ENCODE measurements around the gene PLEK.

DNA sequence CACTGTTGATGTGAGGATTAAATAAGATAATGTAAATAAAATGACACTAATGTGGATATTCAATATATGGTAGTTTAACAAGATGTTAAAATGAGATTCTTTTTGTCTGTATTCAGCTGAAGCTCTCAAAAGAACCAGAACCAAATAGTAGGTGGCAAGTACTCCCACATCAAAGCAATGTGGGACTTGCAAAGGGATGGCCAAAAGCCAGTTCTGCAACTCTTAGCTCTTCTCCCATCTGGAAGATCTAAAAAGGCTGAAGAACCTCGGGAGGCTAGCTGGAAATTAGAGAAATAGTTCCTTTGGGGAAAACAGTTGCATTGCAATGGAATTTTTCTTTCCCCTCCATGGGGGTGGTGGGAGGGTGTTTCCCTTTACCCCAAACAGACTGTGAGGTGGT lies 53.3 kb downstream of the PLEK start:
- TF ChIP-seq, protein P1, sequence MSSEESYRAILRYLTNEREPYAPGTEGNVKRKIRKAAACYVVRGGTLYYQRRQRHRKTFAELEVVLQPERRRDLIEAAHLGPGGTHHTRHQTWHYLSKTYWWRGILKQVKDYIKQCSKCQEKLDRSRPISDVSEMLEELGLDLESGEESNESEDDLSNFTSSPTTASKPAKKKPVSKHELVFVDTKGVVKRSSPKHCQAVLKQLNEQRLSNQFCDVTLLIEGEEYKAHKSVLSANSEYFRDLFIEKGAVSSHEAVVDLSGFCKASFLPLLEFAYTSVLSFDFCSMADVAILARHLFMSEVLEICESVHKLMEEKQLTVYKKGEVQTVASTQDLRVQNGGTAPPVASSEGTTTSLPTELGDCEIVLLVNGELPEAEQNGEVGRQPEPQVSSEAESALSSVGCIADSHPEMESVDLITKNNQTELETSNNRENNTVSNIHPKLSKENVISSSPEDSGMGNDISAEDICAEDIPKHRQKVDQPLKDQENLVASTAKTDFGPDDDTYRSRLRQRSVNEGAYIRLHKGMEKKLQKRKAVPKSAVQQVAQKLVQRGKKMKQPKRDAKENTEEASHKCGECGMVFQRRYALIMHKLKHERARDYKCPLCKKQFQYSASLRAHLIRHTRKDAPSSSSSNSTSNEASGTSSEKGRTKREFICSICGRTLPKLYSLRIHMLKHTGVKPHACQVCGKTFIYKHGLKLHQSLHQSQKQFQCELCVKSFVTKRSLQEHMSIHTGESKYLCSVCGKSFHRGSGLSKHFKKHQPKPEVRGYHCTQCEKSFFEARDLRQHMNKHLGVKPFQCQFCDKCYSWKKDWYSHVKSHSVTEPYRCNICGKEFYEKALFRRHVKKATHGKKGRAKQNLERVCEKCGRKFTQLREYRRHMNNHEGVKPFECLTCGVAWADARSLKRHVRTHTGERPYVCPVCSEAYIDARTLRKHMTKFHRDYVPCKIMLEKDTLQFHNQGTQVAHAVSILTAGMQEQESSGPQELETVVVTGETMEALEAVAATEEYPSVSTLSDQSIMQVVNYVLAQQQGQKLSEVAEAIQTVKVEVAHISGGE (CRISPR knock-in tag; IDR thresholded peaks at IDR 0.05): no peak
- TF ChIP-seq SREBF2 (IDR thresholded peaks at IDR 0.05; ENCODE audit: low read length) (no peak), CBX5 (IDR thresholded peaks at IDR 0.05; ENCODE audit: low read depth) (no peak), RFX5 (IDR thresholded peaks at IDR 0.05; ENCODE audit: low read depth, low read length) (no peak), HCFC1 (IDR thresholded peaks at IDR 0.05; ENCODE audit: low read length) (no peak), ETV6 (conservative IDR thresholded peaks at IDR 0.05 in 1 of 2, IDR thresholded peaks at IDR 0.05 in 1 of 2; ENCODE audit: borderline replicate concordance in 1 of 2, low read depth in 1 of 2) (no peak), EGR1 (IDR thresholded peaks at IDR 0.05; ENCODE audit: borderline replicate concordance in 1 of 2, low read depth in 2 of 2, low read length in 2 of 2) (no peak), MXI1 (IDR thresholded peaks at IDR 0.05; ENCODE audit: low read depth, low read length) (no peak), KDM1A (IDR thresholded peaks at IDR 0.05; ENCODE audit: borderline replicate concordance) (no peak)
- TF ChIP-seq, protein P2, sequence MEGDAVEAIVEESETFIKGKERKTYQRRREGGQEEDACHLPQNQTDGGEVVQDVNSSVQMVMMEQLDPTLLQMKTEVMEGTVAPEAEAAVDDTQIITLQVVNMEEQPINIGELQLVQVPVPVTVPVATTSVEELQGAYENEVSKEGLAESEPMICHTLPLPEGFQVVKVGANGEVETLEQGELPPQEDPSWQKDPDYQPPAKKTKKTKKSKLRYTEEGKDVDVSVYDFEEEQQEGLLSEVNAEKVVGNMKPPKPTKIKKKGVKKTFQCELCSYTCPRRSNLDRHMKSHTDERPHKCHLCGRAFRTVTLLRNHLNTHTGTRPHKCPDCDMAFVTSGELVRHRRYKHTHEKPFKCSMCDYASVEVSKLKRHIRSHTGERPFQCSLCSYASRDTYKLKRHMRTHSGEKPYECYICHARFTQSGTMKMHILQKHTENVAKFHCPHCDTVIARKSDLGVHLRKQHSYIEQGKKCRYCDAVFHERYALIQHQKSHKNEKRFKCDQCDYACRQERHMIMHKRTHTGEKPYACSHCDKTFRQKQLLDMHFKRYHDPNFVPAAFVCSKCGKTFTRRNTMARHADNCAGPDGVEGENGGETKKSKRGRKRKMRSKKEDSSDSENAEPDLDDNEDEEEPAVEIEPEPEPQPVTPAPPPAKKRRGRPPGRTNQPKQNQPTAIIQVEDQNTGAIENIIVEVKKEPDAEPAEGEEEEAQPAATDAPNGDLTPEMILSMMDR (IDR thresholded peaks at IDR 0.05 in 2 of 3, conservative IDR thresholded peaks at IDR 0.05 in 1 of 3; ENCODE audit: control insufficient read depth in 2 of 3, extremely low read depth in 1 of 3, insufficient read depth in 1 of 3, low read depth in 3 of 3, low read length in 3 of 3): no peak
- TF ChIP-seq, protein P3, sequence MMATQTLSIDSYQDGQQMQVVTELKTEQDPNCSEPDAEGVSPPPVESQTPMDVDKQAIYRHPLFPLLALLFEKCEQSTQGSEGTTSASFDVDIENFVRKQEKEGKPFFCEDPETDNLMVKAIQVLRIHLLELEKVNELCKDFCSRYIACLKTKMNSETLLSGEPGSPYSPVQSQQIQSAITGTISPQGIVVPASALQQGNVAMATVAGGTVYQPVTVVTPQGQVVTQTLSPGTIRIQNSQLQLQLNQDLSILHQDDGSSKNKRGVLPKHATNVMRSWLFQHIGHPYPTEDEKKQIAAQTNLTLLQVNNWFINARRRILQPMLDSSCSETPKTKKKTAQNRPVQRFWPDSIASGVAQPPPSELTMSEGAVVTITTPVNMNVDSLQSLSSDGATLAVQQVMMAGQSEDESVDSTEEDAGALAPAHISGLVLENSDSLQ (IDR thresholded peaks at IDR 0.05): no peak
- TF ChIP-seq, protein P4, sequence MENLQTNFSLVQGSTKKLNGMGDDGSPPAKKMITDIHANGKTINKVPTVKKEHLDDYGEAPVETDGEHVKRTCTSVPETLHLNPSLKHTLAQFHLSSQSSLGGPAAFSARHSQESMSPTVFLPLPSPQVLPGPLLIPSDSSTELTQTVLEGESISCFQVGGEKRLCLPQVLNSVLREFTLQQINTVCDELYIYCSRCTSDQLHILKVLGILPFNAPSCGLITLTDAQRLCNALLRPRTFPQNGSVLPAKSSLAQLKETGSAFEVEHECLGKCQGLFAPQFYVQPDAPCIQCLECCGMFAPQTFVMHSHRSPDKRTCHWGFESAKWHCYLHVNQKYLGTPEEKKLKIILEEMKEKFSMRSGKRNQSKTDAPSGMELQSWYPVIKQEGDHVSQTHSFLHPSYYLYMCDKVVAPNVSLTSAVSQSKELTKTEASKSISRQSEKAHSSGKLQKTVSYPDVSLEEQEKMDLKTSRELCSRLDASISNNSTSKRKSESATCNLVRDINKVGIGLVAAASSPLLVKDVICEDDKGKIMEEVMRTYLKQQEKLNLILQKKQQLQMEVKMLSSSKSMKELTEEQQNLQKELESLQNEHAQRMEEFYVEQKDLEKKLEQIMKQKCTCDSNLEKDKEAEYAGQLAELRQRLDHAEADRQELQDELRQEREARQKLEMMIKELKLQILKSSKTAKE (IDR thresholded peaks at IDR 0.05; ENCODE audit: low read depth, poor library complexity, severe bottlenecking): no peak
- TF ChIP-seq, protein P5, sequence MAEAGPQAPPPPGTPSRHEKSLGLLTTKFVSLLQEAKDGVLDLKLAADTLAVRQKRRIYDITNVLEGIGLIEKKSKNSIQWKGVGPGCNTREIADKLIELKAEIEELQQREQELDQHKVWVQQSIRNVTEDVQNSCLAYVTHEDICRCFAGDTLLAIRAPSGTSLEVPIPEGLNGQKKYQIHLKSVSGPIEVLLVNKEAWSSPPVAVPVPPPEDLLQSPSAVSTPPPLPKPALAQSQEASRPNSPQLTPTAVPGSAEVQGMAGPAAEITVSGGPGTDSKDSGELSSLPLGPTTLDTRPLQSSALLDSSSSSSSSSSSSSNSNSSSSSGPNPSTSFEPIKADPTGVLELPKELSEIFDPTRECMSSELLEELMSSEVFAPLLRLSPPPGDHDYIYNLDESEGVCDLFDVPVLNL (IDR thresholded peaks at IDR 0.05; ENCODE audit: low read depth, low read length): no peak

All from GM12878 (cell line).